Left lung (tissue), 10 donors: Measurements from ENCODE around the gene CD80. TPM values are rescaled to one million over a fixed set of nuclear protein-coding genes. Genes with fewer than 3 reads are reported as not detected.

Source experiments
- ATAC-seq: fragments of 200-7000 bp; cut with Tn5 transposase; one replicate; pipeline ENCODE4 v1.9.1; 2020; ENCODE audit warnings: moderate library complexity
- DNase-seq, 4 donors: peaks; one replicate each; pipeline ENCODE4 v3.0.0-alpha.2; 2013 to 2020
- H3K27ac ChIP-seq, 2 donors: fragments of 200-600 bp; sonication (generic) in 1 of 2; one replicate each; pipeline versions ENCODE4 v1.5.0 to v1.8.0; 2020 to 2021
- H3K27me3 ChIP-seq, 2 donors: fragments of 200-600 bp; sonication (generic) in 1 of 2; one replicate each; pipeline versions ENCODE4 v1.5.0 to v1.8.0; 2020 to 2021
- H3K36me3 ChIP-seq, 2 donors: fragments of 200-600 bp; sonication (generic) in 1 of 2; one replicate each; pipeline versions ENCODE4 v1.5.0 to v1.8.0; 2020 to 2021
- H3K4me1 ChIP-seq, 2 donors: fragments of 200-600 bp; one replicate each; pipeline ENCODE4 v1.8.0; 2021
- H3K4me3 ChIP-seq, 2 donors: fragments of 200-600 bp; sonication (generic) in 1 of 2; one replicate each; pipeline versions ENCODE4 v1.5.0 to v1.8.0; 2020 to 2021; ENCODE audit warnings: mild to moderate bottlenecking in 1 of 2
- H3K9me3 ChIP-seq, 2 donors: fragments of 200-600 bp; sonication (generic) in 1 of 2; one replicate each; pipeline versions ENCODE4 v1.5.0 to v1.8.0; 2020 to 2021
- intact Hi-C, 2 donors: fragments of 100-400 bp; cut with DNase I; formaldehyde crosslinking; loops; one replicate each; pipeline versions ENCODE4 v1.11.2 to v1.14.2; 2022
- polyA plus RNA-seq, 6 donors: library from polyadenylated mRNA; unstranded; fragments of 120-200 nt; gene quantifications; one replicate each; pipeline ENCODE4 v1.2.1, GENCODE V29; 2013; ENCODE audit not compliant: insufficient read length in 6 of 6
- total RNA-seq, 2 donors: library from RNA; stranded (reverse); fragmentation: NEBNext Ultra II Directional; extraction: Animal tissue kit (Norgen Biotek cat#: 25700); gene quantifications; one replicate each; pipeline ENCODE4 v1.2.1, GENCODE V29; 2021
- TF ChIP-seq, protein P1 (sequence below), 2 donors: fragments of 200-600 bp; sonication (generic) in 1 of 2; IDR thresholded peaks; one replicate each; pipeline versions ENCODE4 v1.5.0 to v1.8.0; 2021; ENCODE audit warnings: antibody characterized with exemption in 2 of 2
- donor health status: DM: no; HTN: yes; CAD: no.
- donor health status: DM: no; HTN: no; CAD: no.

The CD80 gene
- total and polyA plus RNA-seq, 8 donors, result 2.3 to 5.4 (median 2.9) TPM

GRCh38 chr3:119498186-119499011 lies 61.0 kb downstream of the CD80 start, which contains the start of gene TIMMDC1:
Gene TIMMDC1, plus strand, starts transcription at chr3:119498547. Its CDS starts 187 bp downstream, at chr3:119498734.
- TF ChIP-seq, protein P1, sequence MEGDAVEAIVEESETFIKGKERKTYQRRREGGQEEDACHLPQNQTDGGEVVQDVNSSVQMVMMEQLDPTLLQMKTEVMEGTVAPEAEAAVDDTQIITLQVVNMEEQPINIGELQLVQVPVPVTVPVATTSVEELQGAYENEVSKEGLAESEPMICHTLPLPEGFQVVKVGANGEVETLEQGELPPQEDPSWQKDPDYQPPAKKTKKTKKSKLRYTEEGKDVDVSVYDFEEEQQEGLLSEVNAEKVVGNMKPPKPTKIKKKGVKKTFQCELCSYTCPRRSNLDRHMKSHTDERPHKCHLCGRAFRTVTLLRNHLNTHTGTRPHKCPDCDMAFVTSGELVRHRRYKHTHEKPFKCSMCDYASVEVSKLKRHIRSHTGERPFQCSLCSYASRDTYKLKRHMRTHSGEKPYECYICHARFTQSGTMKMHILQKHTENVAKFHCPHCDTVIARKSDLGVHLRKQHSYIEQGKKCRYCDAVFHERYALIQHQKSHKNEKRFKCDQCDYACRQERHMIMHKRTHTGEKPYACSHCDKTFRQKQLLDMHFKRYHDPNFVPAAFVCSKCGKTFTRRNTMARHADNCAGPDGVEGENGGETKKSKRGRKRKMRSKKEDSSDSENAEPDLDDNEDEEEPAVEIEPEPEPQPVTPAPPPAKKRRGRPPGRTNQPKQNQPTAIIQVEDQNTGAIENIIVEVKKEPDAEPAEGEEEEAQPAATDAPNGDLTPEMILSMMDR (IDR thresholded peaks at IDR 0.05), result no peak

GRCh38 chr3:119497820-119498185 lies 61.6 kb downstream of the CD80 start:
- peaks cover 7 to 42% of the 10 kb centered on the region in 2 donors for H3K4me1 ChIP-seq
- intact Hi-C loops, result no loop called here
- H3K27me3 ChIP-seq, result no peaks in the 10 kb centered on the region
- peaks cover 0 to 7% of the 10 kb centered on the region in 2 donors for H3K36me3 ChIP-seq
- TF ChIP-seq, protein P1 (IDR thresholded peaks at IDR 0.05), result no peak
- peak overlapping the region; percentile 94 to 95 for H3K27ac ChIP-seq
- ATAC-seq, result peak; percentile 26
- DNase-seq, result peak in 2 of 4 donors; percentile 17 to 19
- no peaks in the 10 kb centered on the region for H3K9me3 ChIP-seq
- H3K4me3 ChIP-seq, result peak overlapping the region; percentile 68 to 83

More at GRCh38 chr3:119498186-119499011, 61.0 kb downstream of the CD80 start, which contains the start of gene TIMMDC1:
- Histone ChIP-seq H3K4me3 (peak within 1 kb of the TSS; percentile 68 to 83), H3K27ac (peak within 1 kb of the TSS; percentile 94 to 95), H3K4me1 (peaks cover 7 to 42% of the 10 kb centered on the region in 2 donors), H3K9me3 (no peaks in the 10 kb centered on the region), H3K36me3 (peaks cover 0 to 11% of the 10 kb centered on the region in 2 donors), H3K27me3 (no peaks in the 10 kb centered on the region)
- intact Hi-C loops, result no loop called here
- DNase-seq (peak; percentile 97 to 98 (median 98)), ATAC-seq (peak; percentile 99)

DNA sequence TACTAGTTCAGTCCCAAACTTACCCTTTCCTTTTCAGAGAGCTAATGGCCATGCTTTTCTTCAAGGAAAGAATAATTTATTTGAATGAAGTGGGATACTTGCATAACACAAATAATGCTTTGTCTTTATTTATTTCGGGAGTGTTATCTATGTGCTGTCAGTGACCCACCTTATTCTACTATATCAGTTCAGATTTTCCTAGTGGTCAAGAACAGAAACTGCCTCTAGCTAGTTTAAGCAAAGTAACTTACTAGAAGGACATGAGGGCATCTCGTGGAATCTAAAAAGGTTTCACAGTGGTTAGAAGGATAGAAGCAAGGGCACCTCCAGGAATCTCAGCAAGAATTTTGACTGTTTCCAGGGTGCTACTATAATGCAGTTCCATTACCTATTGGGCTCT lies 64.8 kb downstream of the CD80 start:
- peaks cover 0 to 12% of the 10 kb centered on the region in 2 donors for H3K36me3 ChIP-seq
- TF ChIP-seq, protein P1 (IDR thresholded peaks at IDR 0.05), result no peak
- intact Hi-C loops, result no loop called here
- ATAC-seq, result no peak
- no peaks in the 10 kb centered on the region for H3K9me3 ChIP-seq
- H3K27ac ChIP-seq, result no peak overlapping the region
- no peak overlapping the region for H3K4me3 ChIP-seq
- H3K27me3 ChIP-seq, result no peaks in the 10 kb centered on the region
- no peak for DNase-seq
- peaks cover 8 to 17% of the 10 kb centered on the region in 2 donors for H3K4me1 ChIP-seq

- intact Hi-C loops, result no loop called here
- Histone ChIP-seq H3K9me3 (no peaks in the 10 kb centered on the region), H3K4me3 (no peak overlapping the region), H3K4me1 (peaks cover 4 to 10% of the 10 kb centered on the region in 2 donors), H3K36me3 (peaks cover 0 to 29% of the 10 kb centered on the region in 2 donors), H3K27ac (no peak overlapping the region), H3K27me3 (no peaks in the 10 kb centered on the region)
- DNase-seq (no peak), ATAC-seq (no peak)
- TF ChIP-seq, protein P1 (IDR thresholded peaks at IDR 0.05), result no peak
Measured at GRCh38 chr3:119492810-119493209, 66.6 kb downstream of the CD80 start.

DNA sequence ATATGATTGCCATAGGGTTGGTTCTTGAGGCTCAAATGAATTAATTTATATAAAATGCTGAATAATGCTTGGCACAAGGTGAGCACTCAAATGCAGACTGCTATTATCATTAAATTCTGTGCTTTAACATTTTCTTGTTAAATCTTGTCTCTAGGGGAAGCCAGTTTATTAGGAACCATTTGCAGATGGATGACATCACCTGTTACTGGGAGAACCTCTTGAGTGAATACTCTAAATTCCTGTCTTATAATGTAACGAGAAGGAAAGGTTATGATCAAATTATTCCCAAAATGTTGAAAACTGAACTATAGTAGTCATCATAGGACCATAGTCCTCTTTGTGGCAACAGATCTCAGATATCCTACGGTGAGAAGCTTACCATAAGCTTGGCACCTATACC lies 67.3 kb downstream of the CD80 start:
- TF ChIP-seq, protein P1 (IDR thresholded peaks at IDR 0.05), result no peak
- Histone ChIP-seq H3K27ac (no peak overlapping the region), H3K4me3 (no peak overlapping the region), H3K9me3 (no peaks in the 10 kb centered on the region), H3K4me1 (peaks cover 3 to 4% of the 10 kb centered on the region in 2 donors), H3K27me3 (no peaks in the 10 kb centered on the region), H3K36me3 (peaks cover 0 to 36% of the 10 kb centered on the region in 2 donors)
- intact Hi-C loops, result no loop called here
- DNase-seq (no peak), ATAC-seq (peak; percentile 37)
